ENCODE measurements around the gene SLC17A7.

The SLC17A7 gene

DNA sequence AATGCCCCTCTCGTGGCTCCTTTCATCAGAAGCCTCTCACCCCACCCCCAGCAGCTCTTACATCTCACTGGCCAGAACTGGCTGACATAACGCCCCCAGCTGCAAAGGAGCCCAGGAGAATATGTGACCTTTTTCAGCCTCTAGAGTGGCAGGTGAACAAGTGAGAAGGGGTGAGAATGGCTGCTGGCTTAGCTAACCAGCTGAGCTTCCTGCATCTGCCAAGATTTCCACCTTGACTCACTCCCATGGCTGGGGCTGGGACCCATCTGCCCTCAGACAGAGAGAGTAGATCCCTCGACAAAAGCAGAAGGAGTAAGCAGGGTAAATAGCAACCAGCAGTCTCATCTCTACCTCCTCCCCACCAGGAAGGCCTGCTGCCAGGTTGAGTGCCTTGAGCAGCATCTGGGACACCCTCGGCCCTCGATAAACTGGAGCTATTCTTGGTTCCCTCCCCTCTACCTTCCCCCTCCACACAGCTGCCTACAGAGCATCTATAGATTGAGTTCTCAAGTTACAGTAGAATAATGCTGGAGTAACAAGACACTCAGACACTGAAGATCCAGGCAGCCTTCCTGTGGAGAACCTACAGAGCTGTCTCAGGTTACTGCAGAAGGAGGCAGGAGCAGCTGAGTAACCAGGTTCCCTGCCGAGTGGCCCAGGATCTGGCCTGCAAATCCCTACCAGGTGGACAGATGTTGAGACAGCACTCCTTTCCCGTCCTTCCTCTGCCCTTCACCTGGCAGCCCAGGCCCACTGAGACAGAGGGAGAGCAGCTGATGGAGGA is 37.7 kb downstream of the SLC17A7 start:
- Histone ChIP-seq H3K9ac (ENCODE audit: low read length) (no peak overlapping the region), H4K20me1 (ENCODE audit: insufficient read depth, low read length) (no peaks in the 10 kb centered on the region), H3K9me3 (ENCODE audit: insufficient read depth, low read length) (no peaks in the 10 kb centered on the region), H3K4me1 (ENCODE audit: low read length) (peaks cover 25% of the 10 kb centered on the region), H3K36me3 (replicated peaks; ENCODE audit: low read depth, low read length) (no peaks in the 10 kb centered on the region), H3K27me3 (ENCODE audit: low read depth, low read length) (no peaks in the 10 kb centered on the region), H3K4me2 (ENCODE audit: low read length) (no peak overlapping the region), H3K27ac (ENCODE audit: low read length) (no peak overlapping the region), H3K79me2 (ENCODE audit: low read length) (no peaks in the 10 kb centered on the region), H2AFZ (ENCODE audit: low read depth, low read length) (no peak overlapping the region), H3K4me3 (ENCODE audit: low read length) (no peak overlapping the region)
- TF ChIP-seq, protein P1, sequence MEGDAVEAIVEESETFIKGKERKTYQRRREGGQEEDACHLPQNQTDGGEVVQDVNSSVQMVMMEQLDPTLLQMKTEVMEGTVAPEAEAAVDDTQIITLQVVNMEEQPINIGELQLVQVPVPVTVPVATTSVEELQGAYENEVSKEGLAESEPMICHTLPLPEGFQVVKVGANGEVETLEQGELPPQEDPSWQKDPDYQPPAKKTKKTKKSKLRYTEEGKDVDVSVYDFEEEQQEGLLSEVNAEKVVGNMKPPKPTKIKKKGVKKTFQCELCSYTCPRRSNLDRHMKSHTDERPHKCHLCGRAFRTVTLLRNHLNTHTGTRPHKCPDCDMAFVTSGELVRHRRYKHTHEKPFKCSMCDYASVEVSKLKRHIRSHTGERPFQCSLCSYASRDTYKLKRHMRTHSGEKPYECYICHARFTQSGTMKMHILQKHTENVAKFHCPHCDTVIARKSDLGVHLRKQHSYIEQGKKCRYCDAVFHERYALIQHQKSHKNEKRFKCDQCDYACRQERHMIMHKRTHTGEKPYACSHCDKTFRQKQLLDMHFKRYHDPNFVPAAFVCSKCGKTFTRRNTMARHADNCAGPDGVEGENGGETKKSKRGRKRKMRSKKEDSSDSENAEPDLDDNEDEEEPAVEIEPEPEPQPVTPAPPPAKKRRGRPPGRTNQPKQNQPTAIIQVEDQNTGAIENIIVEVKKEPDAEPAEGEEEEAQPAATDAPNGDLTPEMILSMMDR (IDR thresholded peaks at IDR 0.05; ENCODE audit: low read depth, low read length) = no peak
- TF ChIP-seq EZH2phosphoT487 (IDR thresholded peaks at IDR 0.05; ENCODE audit: low read depth) = no peak

DNA sequence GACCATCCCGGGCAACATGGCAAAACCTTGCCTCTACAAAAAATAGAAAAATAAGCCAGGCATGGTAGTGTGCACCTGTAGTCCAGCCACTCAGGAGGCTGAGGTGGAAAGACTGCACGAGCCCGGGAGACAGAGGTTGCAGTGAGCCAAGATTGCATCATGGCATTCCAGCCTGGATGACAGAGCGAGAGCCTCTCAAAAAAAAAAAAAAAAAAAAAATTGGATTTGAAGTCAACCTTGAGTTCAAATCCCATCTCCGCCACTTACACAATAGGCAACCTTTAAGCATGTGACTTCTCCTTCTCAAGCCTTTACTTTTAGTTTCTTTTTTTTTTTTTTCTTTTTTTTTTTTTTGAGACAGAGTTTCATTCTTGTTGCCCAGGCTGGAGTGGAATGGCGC is 41.3 kb downstream of the SLC17A7 start:
- Histone ChIP-seq H3K4me1 (ENCODE audit: low read length) (no peaks in the 10 kb centered on the region), H3K9me3 (ENCODE audit: insufficient read depth, low read length) (no peaks in the 10 kb centered on the region), H2AFZ (ENCODE audit: low read depth, low read length) (no peak overlapping the region), H3K27me3 (ENCODE audit: low read depth, low read length) (no peaks in the 10 kb centered on the region), H4K20me1 (ENCODE audit: insufficient read depth, low read length) (no peaks in the 10 kb centered on the region), H3K4me3 (ENCODE audit: low read length) (no peak overlapping the region), H3K79me2 (ENCODE audit: low read length) (no peaks in the 10 kb centered on the region), H3K36me3 (replicated peaks; ENCODE audit: low read depth, low read length) (no peaks in the 10 kb centered on the region), H3K27ac (ENCODE audit: low read length) (no peak overlapping the region), H3K4me2 (ENCODE audit: low read length) (no peak overlapping the region), H3K9ac (ENCODE audit: low read length) (no peak overlapping the region)
- TF ChIP-seq, protein P1 (IDR thresholded peaks at IDR 0.05; ENCODE audit: low read depth, low read length) = no peak
- no peak for TF ChIP-seq EZH2phosphoT487 (IDR thresholded peaks at IDR 0.05; ENCODE audit: low read depth)

DNA sequence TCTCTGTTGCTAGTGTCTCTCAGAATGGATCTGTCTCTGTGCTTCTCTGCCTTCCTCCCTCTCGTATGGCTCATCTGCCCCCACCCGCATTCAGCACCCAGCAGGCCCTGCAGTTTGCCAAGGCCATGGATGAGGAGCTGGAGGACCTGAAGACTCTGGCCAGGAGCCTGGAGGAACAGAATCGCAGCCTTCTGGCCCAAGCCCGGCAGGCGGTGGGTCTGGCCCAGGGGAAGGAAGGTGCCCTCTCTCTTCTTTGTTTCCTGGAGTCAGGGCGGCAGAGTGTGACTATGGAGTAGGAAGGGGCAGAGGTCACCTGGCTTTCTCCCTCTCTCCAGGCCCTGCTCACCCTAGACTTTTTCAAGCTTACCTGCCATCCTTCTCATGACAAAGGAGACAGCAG is 42.4 kb downstream of the SLC17A7 start:
- Histone ChIP-seq H3K9ac (ENCODE audit: low read length) (no peak overlapping the region), H3K4me3 (ENCODE audit: low read length) (no peak overlapping the region), H3K36me3 (replicated peaks; ENCODE audit: low read depth, low read length) (no peaks in the 10 kb centered on the region), H3K4me2 (ENCODE audit: low read length) (no peak overlapping the region), H3K9me3 (ENCODE audit: insufficient read depth, low read length) (no peaks in the 10 kb centered on the region), H3K79me2 (ENCODE audit: low read length) (no peaks in the 10 kb centered on the region), H3K27me3 (ENCODE audit: low read depth, low read length) (no peaks in the 10 kb centered on the region), H2AFZ (ENCODE audit: low read depth, low read length) (no peak overlapping the region), H3K4me1 (ENCODE audit: low read length) (no peaks in the 10 kb centered on the region), H4K20me1 (ENCODE audit: insufficient read depth, low read length) (no peaks in the 10 kb centered on the region), H3K27ac (ENCODE audit: low read length) (no peak overlapping the region)
- TF ChIP-seq EZH2phosphoT487 (IDR thresholded peaks at IDR 0.05; ENCODE audit: low read depth) = no peak
- TF ChIP-seq, protein P1 (IDR thresholded peaks at IDR 0.05; ENCODE audit: low read depth, low read length) = no peak

DNA sequence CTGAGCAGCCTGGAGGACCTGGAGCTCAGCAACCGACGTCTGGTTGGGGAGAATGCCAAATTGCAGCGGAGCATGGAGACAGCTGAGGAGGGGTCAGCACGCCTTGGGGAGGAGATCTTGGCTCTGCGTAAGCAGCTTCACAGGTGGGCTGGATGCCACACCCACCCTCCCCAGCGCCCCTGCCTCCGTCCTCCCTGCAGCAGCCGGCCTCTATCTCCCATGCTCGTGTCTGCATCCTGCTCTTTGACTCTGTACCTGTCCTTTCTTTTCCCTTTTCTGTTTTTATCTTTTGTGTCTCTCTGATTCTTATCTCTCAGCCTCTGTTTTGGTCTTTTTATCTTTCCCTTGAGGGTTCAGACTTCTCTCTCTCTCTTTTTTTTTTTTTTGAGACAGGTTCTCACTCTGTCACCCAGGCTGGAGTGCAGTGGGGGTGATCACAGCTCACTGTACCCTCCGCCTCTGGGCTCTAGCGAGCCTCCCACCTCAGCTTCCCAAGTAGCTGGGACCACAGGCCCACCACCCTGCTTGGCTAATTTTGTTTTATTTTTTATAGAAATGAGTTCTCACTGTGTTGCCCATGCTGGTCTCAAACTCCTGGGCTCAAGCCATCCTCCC is 43.2 kb downstream of the SLC17A7 start:
- Histone ChIP-seq H3K27me3 (ENCODE audit: low read depth, low read length) (no peaks in the 10 kb centered on the region), H4K20me1 (ENCODE audit: insufficient read depth, low read length) (no peaks in the 10 kb centered on the region), H3K9me3 (ENCODE audit: insufficient read depth, low read length) (no peaks in the 10 kb centered on the region), H3K36me3 (replicated peaks; ENCODE audit: low read depth, low read length) (no peaks in the 10 kb centered on the region), H2AFZ (ENCODE audit: low read depth, low read length) (no peak overlapping the region), H3K9ac (ENCODE audit: low read length) (no peak overlapping the region), H3K4me1 (ENCODE audit: low read length) (no peaks in the 10 kb centered on the region), H3K79me2 (ENCODE audit: low read length) (no peaks in the 10 kb centered on the region), H3K4me3 (ENCODE audit: low read length) (no peak overlapping the region), H3K4me2 (ENCODE audit: low read length) (no peak overlapping the region), H3K27ac (ENCODE audit: low read length) (no peak overlapping the region)
- TF ChIP-seq EZH2phosphoT487 (IDR thresholded peaks at IDR 0.05; ENCODE audit: low read depth) = no peak
- TF ChIP-seq, protein P1 (IDR thresholded peaks at IDR 0.05; ENCODE audit: low read depth, low read length) = no peak
